Astrocyte (in vitro differentiated cells and primary cell): ENCODE results near the gene PUM2.

Source experiments
- EZH2 ChIP-seq: IDR thresholded peaks from 2 replicates; pipeline ENCODE4 v1.6.1; 2012; ENCODE audit warnings: mild to moderate bottlenecking, low read length, inconsistent platforms; ENCODE audit not compliant: insufficient read depth
- TF ChIP-seq, protein P1 (sequence below): IDR thresholded peaks from 2 replicates; pipeline ENCODE4 v1.5.1; 2011; ENCODE audit warnings: low read depth, mild to moderate bottlenecking, inconsistent platforms, low read length, moderate library complexity; ENCODE audit not compliant: insufficient read depth

DNA sequence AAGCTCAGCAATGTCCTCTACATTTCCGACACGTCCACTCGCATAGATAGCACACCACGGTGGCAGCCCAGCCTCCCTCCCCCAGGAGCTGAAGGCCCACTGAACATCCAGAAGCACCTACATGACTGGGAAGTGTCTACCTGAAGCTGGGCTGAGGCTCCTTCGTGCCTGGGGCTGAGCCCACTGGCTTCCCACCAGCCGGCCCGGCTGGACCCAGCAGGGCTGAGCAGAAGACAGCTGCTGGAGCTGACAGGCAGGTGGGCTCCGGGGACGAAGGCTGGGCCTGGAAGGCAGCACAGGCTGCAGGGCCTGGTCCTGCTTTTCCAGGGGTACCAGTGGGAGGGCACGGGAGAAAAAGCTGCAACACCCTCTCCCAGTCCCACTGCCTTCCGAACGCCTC lies 139.2 kb downstream of the PUM2 start:
- TF ChIP-seq, protein P1, sequence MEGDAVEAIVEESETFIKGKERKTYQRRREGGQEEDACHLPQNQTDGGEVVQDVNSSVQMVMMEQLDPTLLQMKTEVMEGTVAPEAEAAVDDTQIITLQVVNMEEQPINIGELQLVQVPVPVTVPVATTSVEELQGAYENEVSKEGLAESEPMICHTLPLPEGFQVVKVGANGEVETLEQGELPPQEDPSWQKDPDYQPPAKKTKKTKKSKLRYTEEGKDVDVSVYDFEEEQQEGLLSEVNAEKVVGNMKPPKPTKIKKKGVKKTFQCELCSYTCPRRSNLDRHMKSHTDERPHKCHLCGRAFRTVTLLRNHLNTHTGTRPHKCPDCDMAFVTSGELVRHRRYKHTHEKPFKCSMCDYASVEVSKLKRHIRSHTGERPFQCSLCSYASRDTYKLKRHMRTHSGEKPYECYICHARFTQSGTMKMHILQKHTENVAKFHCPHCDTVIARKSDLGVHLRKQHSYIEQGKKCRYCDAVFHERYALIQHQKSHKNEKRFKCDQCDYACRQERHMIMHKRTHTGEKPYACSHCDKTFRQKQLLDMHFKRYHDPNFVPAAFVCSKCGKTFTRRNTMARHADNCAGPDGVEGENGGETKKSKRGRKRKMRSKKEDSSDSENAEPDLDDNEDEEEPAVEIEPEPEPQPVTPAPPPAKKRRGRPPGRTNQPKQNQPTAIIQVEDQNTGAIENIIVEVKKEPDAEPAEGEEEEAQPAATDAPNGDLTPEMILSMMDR = no peak
- no peak for TF ChIP-seq EZH2
